Endothelial cell of coronary artery (primary cell): ENCODE measurements around the gene OR9G1. TPM values are rescaled to one million over a fixed set of nuclear protein-coding genes. Genes with fewer than 3 reads are reported as not detected.

ENCODE experiments used
- total RNA-seq: library from RNA; depleted of rRNA; stranded (reverse); fragments of >200 nt; gene quantifications from 2 replicates; pipeline ENCODE4 v1.2.3, GENCODE V29; 2014

The OR9G1 gene
- total RNA-seq: not detected in 2 replicates

GRCh38 chr11:56698795-56699194 is at the start of gene OR9G1:
Gene OR9G1 (plus strand): TSS chr11:56699095. CDS start chr11:56700388, 1,293 bp downstream.

GRCh38 chr11:56663386-56663785 is 35.5 kb upstream of the OR9G1 start, which contains the start of gene OR5AR1:
Gene OR5AR1 (plus strand): TSS chr11:56663686. CDS start chr11:56663686, 0 bp downstream.

GRCh38 chr11:56748597-56748996 is 49.7 kb downstream of the OR9G1 start, which contains the start of gene OR9G4:
Gene OR9G4 (minus strand): TSS chr11:56748697. CDS start chr11:56743766, 4,931 bp downstream.

Other genes starting within 250 kb of the OR9G1 start
- gene OR5M3, start 225.7 kb upstream of the OR9G1 start, total RNA-seq: not detected in 2 replicates
- gene OR5M8, start 207.7 kb upstream of the OR9G1 start, total RNA-seq: not detected in 2 replicates
- not detected in 2 replicates for gene OR5M11, start 155.8 kb upstream of the OR9G1 start, total RNA-seq
- gene OR5M10, start 121.4 kb upstream of the OR9G1 start, total RNA-seq: not detected in 2 replicates
- not detected in 2 replicates for gene OR5M1, start 84.2 kb upstream of the OR9G1 start, total RNA-seq
- gene OR5AP2, start 56.7 kb upstream of the OR9G1 start, total RNA-seq: not detected in 2 replicates
- not detected in 2 replicates for gene OR5AR1, start 35.4 kb upstream of the OR9G1 start, total RNA-seq
- gene OR9G4, start 49.6 kb downstream of the OR9G1 start, total RNA-seq: not detected in 2 replicates